IPS-11a (cell line): ENCODE data around the gene CSNK2A3.

Experiments
- H3K4me3 ChIP-seq: one replicate; pipeline ENCODE4 v1.5.1; 2013; ENCODE audit warnings: low read depth, low read length, control low read depth

CSNK2A3 gene

DNA sequence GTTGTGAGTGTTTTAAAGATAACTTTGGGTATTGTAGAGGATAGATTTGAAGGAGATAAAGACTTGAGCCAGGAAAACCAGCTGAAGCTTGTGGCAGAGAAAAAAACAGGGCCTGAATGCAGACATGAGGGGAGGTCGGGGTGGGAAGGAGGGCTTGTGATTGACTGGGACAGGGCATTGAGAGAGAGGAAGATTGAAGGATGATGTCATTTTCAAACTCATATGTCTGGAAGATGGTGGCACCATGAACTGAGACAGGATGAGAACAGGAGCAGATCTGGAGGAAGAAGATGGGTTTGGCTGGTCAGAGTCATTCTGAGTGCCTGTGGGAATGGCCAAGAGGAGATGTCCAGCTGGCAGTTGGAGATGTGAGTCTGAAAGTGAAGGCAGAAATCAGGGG lies 14.7 kb downstream of the CSNK2A3 start:
- no peak overlapping the region for H3K4me3 ChIP-seq

DNA sequence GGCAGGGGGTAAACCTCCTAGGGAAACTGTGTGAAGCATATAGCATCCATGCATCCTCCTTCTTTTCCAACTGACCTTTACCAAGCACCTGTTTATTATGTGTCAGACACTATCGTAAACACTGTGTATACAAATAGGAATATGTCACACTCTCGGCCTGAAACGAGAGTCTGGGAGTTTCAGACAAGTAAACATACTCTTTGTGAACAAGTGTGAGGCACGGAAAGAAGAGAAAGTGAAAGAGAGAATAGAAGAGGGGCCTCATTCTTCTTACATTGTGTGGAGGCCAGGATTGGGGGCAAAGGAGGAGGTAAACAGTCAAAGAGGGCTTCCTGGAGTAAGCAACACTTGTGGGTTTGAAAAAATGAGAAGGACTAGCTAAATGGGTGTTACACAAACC lies 16.4 kb downstream of the CSNK2A3 start:
- no peak overlapping the region for H3K4me3 ChIP-seq

DNA sequence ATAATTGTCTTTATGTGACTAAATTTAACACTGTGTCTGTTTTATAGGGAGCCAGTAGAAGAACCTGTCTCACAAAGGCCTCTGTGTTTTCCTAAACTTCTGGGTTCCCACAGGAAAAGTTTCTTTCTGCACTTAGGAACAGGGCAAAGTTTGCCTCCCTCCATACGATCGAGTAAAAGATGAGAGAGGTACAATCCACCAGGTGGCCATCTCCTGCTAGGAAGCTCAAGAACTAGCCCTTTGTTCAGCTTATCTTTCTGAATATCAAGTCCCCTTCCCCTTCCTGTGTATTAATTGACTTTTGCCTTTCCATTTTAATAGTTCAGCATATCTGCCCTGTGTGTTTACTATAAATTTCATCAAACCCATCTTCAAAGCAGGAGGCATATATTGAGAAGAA lies 18.0 kb downstream of the CSNK2A3 start:
- H3K4me3 ChIP-seq, result no peak overlapping the region

DNA sequence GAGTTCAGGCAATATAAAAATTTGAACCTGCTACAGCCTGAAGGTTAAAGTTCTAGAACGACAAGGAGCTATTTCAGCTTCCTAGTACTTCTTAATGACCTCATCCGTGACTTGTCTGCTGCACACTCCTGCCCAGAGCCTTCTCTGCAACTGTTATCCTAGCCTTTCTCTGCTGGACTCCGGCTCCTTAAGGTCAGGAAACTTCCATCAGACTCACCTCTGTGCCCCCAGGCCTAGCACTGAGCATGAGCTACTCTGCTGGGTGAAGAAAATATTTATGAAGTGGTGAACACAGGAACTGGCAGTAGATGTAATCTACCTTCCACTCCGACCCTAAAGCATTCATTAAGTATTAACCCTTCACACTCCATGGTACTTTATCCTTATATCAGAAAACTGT lies 18.4 kb downstream of the CSNK2A3 start:
- no peak overlapping the region for H3K4me3 ChIP-seq

DNA sequence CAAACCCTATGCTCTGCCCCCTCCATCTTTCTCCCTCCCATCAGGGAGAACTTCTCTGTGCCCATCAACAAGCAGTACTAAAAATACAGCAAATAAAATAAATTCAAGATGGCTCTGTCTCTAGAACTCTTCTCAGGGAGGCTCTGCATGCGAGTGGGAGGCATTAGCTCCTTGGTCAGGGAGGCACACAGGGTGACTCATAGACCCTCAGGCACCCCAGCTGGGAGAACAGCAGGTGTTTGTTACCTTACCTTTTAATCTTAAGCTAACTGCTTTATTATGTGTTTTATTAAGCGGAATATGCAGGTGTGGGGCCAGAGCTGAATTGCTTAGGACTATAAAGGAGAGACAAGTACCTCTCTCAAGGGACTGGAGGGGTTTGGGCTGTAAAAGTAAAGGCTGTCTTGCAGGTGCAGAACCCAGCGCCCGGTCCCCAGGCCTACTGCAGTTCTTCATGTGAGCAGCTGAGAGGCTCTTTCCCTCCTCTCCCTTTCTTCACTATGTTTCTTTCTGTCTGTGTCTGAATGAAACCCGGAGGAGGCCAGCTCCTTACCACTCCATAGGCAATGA lies 20.8 kb downstream of the CSNK2A3 start:
- H3K4me3 ChIP-seq, result no peak overlapping the region

DNA sequence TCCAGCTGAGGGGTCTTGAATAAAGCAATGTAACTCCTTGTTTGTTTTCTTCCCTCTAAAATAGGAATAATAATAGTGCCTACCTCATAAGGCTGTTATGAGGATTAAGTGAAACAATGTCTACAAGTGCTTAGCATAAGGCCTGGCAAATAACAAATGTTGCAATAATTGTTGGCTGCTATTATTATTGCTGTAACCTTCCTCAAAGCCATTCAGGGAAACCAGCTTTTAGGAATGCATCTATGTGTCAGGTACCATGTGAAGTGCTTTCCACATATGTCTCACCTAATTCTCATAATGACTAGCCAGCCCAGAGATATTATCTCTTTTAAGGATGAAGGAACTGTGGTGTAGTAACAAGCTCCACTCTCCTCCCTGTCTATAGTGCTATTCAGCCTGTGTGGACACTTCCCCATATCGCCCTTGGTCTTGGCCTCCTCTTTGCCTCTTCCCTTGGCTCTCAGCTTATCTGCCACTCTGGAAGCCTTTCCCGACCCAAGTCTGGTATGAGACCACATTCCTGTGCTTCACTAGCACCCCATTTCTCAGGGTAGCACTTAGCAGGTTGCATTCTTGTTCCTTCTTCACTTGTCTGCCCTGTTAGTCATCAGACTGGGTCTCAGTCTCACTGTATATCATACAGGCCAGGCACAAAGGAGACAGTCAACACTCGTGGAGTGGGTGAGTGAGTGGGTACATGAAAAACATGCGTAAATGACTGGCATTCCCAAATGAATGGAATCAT lies 23.8 kb downstream of the CSNK2A3 start:
- H3K4me3 ChIP-seq, result no peak overlapping the region

DNA sequence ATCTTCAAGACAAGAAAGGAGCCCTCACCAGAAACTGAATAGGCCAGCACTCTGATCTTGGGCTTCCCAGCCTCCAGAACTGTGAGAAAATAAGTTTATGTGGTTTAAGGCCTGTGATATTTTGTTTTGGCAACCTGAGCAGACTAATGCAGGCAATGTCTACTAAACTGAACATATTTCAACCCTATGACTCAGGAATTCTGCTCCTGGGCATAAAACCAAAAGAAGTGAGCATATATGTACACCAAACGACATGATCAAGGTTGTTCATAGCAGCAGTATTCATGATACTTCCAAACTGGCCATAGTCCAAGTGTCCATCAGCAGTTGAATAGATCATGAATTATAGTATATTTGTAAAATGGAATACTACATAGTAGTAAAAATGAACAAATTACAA lies 29.0 kb downstream of the CSNK2A3 start:
- H3K4me3 ChIP-seq, result no peak overlapping the region

DNA sequence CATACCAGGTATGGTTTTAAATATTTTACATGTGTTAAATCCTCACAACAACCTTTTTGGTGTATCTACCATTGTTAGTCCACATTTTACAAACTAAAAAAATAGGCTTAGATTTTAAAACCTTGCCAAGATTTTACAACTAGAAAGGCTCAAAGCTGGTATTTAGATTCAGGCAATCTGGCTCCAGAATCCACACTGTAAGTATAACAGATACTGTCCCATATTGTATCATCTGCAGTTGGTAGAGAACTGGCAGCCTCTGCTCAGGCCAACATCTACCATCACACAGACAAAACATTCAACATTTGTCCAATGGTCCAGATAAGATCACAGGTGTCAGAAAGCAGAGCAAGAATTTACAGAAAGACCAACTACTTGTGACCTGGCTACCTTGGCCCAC lies 30.9 kb downstream of the CSNK2A3 start:
- H3K4me3 ChIP-seq, result no peak overlapping the region

DNA sequence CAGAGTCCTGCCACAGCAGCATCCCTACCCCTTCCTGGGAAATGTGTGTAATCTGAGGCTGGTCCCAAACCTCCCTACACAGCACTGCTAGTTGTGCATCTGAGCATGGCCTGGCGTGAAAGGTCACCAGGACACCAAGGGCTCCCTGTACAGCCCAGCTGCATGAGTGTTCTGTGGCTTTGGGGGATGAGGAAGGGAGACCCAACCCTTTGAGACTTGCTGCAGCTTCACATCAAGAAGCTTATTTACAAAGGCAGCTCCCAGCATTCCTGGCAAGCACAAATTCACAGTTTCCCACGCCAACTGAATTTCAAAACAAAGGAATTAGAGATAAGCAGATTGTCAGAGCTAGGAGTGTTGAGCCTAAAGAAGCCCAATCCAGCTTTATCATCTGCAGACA lies 32.2 kb downstream of the CSNK2A3 start:
- H3K4me3 ChIP-seq, result no peak overlapping the region

DNA sequence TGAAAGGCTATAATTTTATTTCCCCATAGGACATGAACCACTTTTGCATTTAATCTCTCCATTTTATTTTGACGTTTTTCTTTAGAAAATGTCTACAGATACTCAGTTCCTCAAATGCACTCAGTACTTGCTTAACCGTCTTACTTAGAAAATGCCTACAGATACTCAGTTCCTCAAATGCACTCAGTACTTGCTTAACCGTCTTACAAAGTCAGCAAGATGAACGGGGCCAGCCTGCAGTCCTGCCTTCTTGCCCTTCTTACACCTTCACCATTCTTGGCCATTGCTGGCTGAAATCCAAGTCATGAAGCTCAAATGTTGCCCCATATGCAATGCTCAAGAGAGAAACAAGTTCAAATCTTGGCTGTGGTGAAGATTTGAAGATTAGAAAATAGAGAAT lies 34.1 kb downstream of the CSNK2A3 start:
- no peak overlapping the region for H3K4me3 ChIP-seq

DNA sequence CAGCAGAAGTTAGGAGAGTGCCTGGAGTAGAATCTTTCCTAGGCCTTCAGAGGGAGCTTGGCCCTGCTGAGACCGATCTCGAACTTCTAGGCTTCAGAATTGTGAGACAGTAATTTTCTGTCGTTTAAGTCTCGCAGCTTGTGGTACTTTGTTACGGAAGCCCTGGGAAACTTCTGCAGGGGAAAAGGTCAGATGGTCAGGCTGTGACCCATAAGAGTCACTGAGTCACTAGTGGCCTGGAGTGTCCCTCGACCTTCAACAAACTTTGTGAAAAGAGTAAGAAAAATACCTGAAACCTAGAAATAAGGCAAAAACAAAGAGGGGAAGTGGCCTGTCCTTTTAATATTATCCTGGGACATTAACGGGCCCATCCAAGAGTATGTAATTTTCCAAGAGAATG lies 34.6 kb downstream of the CSNK2A3 start:
- H3K4me3 ChIP-seq, result no peak overlapping the region

DNA sequence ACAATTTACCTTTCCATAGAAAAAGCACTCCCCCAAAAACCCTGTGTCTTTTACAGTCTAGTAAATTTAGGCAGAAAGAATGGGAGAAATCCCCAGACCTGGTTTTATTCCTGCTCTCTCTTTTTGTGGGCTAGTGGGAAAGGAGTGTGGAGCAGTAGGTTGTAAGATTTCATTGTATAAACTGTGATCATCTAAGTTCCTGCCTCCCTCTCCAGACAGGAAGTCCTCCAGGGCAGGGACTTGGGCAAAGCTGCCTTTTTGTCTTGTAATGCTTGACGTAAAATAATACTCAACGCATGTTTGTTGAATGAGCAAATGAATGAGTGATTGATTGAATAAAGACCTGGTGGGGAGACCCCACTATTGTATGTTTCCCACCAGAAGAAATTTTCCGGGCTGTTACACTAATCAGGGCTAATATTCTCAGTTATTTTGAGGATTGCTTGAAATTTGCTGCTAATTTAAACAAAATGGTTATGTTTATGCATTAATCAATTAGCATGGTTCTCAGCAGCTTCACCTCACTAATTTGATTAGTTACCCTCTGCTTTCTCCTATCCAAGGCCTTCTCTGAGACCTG lies 36.3 kb downstream of the CSNK2A3 start:
- no peak overlapping the region for H3K4me3 ChIP-seq

DNA sequence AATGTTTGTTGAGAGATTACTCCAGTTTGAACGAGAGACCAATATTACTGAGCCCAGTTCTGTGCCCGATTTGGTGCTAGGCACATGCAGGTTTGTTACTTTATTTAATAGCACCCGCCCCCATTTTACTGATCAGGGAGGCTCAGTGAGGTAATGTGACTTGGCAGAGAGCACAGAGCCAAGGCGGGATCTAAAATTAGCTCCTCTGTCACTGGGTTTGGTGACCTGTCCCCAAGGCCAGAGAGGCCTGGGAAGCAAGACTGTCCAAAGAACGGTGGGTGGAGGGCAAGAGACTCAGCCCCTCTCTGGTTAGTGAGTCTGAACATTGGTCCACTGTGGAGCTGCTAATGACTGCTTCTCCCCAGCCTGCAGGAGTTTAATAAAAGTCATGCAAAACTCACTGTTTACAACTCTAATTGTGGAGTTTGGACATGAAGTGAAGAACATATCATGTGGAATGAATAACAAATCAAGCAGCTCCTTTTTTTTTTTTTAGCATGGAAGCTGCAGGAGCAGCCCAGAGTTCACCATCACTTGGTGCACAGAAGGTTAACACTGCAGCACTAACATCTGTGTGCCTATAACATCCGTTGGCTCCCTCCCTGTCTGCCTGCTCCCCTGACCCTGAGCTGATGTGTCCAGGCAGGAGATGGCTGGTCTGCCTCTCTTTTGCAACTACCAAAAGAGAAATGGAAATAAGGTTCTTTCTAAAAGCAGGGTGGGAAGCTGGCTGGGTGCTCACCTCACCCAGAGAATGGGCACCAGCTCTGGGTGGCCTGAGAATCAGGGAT lies 39.0 kb downstream of the CSNK2A3 start:
- no peak overlapping the region for H3K4me3 ChIP-seq

DNA sequence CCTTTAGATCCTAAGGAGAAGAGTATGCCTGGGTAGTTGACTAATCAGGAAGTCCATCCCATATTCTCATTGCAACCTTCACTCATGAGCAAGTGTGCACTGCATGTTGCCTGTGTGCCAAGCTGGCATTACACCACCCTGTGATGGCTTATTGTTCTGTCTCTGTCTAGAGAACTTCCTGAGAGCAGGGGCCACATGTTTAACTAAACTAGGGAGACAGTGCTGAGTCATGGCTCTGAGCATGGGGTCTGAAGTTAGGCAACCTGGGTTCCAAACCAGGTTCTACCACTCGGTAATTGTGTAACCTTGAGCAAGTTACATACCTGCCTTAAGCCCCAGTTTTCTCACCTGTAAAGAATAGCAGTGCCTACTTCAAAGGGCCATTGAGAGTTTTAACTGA lies 39.6 kb downstream of the CSNK2A3 start:
- no peak overlapping the region for H3K4me3 ChIP-seq

DNA sequence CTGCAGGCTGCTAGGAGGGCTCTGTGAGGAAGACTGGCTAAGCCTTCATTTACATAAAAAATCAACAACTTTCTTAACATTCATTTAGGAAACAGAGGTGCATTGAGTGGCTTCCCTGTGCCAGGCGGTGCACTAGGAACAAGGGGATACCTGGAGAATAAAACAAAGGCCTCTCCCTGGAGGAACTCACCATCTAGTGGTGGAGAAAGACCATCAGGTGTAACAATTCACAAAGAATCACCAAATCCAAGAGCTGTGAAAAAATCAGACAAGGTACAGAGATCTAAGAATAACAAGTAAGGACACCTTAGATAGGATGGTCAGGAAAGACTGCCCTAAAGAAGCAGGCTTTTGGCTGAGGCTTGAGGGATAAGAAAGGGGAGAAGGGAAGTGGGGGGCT lies 40.3 kb downstream of the CSNK2A3 start:
- H3K4me3 ChIP-seq, result no peak overlapping the region

DNA sequence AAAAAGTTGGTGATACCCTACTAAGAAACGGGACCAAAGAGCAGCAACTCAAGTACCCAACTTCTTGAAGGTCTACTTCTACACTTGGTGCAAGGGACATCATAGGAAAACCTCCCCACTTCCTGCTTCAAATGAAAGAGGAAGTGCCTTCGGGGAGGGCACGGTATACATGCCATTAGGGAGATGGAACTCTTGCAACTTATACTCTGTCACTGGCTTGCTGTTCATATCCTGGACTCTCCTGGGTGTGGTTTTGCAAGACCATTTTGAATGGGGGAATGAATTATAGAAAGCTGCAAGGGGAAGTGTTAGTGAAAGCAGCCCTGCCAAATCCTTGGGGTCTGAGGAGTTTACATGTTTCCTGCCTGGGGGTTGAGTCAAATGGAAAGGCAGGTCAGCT lies 41.9 kb downstream of the CSNK2A3 start:
- H3K4me3 ChIP-seq, result no peak overlapping the region

DNA sequence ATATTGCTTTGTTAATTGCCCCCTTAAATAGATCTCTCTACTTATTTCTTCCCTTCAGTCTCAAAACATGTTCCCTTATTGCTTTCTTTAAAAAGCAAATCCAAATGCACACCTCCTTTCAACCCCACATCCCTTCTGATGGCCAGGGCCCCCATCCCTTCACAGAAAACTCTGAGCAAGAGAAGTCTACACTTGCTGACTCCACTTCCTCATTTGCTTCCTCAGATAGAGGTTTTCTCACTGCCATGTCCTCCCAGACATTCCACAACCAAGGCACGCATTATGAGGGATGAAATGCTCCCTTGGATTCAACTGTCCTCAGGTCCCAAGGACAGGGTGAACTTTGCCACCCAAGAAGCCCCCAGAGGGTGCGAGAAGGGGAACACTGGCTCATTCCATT lies 43.1 kb downstream of the CSNK2A3 start:
- H3K4me3 ChIP-seq, result no peak overlapping the region

DNA sequence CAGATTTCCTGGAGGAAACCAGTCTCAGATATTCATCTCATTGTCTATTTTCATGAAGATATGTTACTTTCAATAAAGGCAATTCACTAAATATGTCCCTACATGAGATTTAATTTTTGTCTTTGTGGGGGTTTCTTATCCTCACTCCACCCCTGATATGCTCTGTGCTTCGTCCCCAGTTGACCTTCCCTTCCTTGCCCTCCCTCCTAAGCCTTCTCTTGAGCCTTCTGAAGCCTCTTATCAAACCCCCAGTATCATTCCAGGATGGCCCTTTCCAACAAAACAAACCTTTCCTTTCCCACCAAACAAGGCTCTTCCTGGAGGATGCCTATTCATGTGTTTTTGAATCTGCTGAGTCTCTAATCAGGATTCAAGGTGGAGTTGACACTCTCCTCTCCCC lies 44.8 kb downstream of the CSNK2A3 start:
- no peak overlapping the region for H3K4me3 ChIP-seq

DNA sequence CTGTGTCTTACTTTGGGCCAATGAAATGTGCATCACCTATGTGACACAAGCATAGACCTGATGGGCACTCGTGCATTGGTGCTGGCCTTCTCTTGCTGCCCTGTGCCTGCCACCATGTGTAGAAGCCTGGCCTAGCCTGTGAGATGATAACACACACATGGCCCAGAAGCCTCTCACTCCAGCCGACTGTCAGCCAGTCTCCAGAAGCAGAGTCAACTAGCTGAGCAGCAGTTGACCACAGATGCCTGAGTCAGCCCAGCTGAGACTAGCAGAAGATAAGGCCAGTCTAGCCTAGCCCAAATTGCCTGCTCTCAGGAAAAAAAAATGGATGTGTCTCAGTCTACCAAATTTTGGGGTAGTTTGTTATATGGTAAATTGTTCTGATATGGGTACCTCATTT lies 46.2 kb downstream of the CSNK2A3 start:
- H3K4me3 ChIP-seq, result no peak overlapping the region

DNA sequence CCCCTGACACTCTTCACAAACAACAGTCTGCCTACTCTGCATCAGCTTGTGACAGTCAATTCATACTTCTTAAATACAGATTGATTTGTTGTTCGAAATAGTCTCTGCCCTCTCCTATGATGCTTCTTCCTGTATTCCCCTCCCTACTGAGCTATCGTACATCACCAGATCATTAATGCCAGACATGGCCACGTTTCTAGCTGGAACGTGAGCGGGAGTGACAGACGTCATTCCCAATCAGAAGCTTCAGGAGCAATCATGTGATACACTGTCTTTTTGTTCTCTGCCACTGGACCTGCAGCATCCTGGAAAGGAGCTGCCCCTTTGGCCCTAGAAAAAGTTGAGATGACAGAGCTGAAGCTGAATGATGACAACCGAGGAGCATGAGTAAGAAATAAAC lies 48.5 kb downstream of the CSNK2A3 start:
- H3K4me3 ChIP-seq, result no peak overlapping the region

DNA sequence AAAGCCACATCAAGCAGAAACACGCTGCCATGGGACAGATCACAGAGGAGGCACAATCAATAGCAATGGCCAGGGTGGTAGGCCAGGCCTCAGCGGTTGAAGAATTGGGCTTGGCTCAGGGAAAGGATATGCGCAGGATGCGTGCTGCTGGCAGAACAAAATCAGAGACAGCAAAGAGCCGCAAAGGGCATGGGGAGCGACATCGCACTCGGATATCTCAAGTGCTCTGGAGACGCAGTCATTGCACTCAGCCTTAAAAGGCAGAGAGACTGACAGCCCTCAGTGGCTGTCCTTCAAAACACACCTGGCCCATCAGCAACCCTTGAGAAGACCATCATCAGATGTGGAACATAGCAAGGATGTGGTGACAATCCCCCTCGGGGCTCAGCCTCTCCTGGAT lies 50.5 kb downstream of the CSNK2A3 start:
- H3K4me3 ChIP-seq, result no peak overlapping the region
